WI38 (cell line): ENCODE measurements around the gene HLA-DQA1.
"Not testable (repeated sequence)": the region's sequence is repeated elsewhere in the genome, so short reads cannot be mapped to it uniquely, and the experiment has no call there.

Experiments
- H3K4me3 ChIP-seq: 2 replicates; pipeline ENCODE4 v1.5.1; 2011; ENCODE audit warnings: low read depth, mild to moderate bottlenecking, control low read depth, low read length
- CTCF ChIP-seq: IDR thresholded peaks from 2 replicates; pipeline ENCODE4 v1.5.1; 2012; ENCODE audit warnings: low read depth, mild to moderate bottlenecking, control low read depth, low read length

HLA-DQA1 gene

GRCh38 chr6:32635526-32636123, 1.6 kb upstream of the HLA-DQA1 start:
- TF ChIP-seq CTCF, result no peak
- no peak overlapping the region for H3K4me3 ChIP-seq

- no peak overlapping the region for H3K4me3 ChIP-seq
- TF ChIP-seq CTCF, result no peak
Measured at GRCh38 chr6:32637883-32638282, 677 bp downstream of the HLA-DQA1 start.

- H3K4me3 ChIP-seq, result no peak overlapping the region
- no peak for TF ChIP-seq CTCF
Measured at GRCh38 chr6:32638532-32639219, 1.5 kb downstream of the HLA-DQA1 start.

DNA sequence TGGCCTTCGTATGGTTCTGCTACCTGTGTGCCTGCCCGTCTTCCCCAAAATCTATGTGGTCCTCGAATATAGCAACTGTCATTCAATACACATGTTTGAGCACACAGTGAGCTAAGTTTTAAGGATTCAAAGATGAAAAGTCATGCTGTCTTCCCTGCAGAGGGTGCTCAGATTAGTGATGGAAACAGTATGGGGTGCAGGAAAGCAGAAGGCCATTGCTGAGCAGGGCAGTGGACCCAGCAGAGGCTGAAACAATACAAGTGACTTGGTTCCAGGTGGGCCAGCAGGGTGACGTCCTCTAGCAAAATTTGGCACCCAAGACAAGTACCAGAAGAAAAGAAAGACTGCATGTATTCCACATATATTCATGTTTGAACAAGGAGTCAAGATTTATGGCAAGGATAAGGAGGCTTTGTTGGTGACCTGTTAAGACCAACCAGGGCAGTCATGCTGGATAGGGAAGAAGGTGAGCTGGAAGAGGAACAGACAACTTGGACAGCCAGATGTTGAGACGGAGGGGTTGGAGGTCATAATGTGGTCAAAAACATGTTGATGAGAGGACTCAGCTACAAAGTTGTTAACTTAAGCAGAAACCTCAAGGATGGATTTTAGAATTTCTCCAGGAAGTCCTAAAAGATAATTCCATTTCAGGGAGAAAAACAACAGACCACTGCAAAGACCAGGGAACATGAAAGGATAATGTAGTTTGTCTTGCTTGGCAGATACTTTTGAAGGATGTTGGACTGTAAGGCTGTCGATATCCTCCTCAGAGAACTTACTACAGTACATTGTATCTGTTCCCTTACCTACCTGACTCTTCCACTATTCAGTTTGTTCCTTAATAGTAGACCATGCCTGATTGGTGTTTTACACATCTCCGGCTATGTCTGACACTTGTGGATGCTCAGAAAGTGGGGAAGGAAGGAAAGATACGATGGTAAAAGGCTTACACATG, 2.5 kb downstream of the HLA-DQA1 start:
- H3K4me3 ChIP-seq, result no peak overlapping the region
- no peak for TF ChIP-seq CTCF

GRCh38 chr6:32641122-32641521, 3.9 kb downstream of the HLA-DQA1 start:
- no peak overlapping the region for H3K4me3 ChIP-seq
- no peak for TF ChIP-seq CTCF

- H3K4me3 ChIP-seq, result not testable (repeated sequence)
Measured at GRCh38 chr6:32641785-32642719, 4.8 kb downstream of the HLA-DQA1 start.

- H3K4me3 ChIP-seq, result no peak overlapping the region
- no peak for TF ChIP-seq CTCF
Measured at GRCh38 chr6:32642720-32643106, 5.5 kb downstream of the HLA-DQA1 start.
